Stimulated activated CD4-positive, alpha-beta T cell treated with anti-CD3 and anti-CD28 coated beads, Interleukin-15, amount 100 ng/mL, for 24 hours (primary cell): Measurements from ENCODE around the gene GCLM.

Experiments used
- DNase-seq: peaks from one replicate; pipeline ENCODE4 v3.0.0-alpha.2; 2020

Gene GCLM

DNA sequence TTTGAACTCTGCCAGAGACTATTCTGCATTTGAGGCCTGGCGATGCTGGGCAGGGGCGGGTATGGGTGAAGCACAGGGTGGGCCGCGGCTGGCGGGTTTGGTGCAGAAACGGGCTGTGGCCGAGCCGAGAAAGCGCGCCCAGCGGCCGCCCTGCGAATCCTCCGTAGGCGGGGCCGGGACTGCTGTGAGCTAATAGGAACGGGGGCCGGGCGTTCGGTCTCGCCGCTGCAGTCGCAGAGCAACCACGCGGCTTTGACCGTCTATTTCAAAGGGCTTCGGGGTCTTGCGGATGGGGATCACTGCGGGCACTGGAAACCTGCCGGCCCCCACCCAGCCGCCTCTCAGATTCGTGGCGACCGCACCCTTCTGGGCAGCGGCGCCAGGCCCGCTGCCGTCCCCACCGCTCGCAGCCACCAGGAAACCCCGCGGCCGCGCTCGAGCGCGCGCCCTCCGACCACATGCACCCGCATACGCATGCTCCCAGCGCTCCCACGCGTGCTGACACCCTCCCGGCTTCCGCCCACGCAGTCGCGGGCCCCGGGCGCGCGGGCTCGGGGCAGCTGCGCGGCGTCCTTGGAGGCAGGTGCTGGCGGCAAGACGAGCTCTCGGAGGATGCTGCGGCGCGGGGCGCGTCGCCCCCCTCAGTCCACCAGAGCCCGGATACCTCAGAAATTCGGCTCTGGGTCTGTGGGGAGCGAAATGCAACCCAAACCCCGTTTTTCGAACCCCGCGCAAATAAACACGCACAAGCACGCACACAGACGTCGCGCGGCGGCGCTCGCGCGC lies 62.8 kb downstream of the GCLM start:
- peak; percentile 86 for DNase-seq

GRCh38 chr1:93845538-93846205 lies 63.6 kb downstream of the GCLM start:
- DNase-seq, result no peak

DNA sequence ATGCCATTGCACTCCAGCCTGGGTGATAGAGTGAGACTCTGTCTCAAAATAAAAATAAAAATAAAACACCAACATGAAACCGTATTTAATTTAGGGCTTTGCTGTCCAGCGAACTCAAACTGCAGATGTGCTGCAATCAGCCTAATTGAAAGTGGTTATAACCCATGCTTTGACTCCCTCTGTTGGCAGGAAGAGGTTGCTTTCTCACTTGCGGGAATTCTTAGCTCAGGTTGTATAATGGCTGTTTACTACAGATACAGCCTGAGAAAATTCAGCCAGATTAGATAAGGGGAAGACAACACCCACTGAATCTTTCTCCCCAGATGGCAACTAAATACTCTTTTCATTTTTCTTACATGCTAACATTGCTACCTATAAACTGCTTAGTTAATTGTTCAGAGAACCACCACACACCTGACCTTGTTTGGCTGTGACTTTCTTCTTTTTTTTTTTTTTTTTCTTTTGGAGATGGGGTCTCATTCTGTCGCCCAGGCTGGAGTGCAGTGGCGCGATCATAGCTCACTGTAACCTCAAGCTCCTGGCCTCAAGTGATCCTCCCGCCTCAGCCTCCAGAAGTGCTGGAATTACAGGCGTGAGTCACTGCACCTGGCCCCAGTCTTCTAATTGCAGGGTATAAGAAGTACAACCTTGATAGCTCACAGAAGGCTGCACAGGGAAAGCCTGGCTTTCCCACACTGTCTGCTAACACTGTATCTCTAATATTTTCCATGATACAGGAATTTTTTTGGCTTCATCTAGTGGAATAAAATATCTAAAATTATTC lies 64.8 kb downstream of the GCLM start:
- peak; percentile 25 for DNase-seq

DNA sequence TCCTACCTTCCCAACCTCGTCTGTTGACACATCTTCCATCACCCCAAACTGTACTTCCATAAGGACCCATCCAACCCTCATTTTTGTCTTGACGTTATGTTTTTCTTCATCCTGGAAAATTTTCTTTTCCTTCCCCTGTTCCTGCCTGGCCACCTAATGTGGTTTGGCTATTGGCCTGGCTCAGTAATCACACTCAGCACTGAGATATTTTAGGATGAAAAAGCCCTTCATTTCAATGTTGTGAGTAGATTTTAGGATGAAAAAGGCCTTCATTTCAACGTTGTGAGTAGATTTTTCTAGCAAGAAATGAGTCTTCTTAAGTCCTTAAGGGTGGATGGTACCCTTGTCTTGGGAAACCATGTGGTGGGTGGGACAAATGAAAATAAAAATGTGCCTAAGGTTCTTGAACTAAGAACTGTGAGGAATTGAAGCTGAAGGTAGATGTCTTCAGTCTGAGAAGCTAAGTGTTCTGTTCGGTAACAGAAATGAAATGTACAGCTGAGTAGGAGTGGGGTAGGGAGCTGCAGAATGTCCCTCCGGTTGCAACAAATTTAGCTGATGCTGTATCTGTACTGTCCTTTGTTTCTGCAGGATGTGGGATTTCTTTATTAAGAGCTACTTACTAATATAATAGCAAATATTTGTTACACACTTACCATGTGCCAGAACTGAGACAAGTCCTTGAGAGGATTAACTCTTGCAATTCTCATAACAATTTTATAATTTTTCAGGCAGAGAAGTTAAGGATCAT lies 66.3 kb downstream of the GCLM start:
- DNase-seq, result no peak

DNA sequence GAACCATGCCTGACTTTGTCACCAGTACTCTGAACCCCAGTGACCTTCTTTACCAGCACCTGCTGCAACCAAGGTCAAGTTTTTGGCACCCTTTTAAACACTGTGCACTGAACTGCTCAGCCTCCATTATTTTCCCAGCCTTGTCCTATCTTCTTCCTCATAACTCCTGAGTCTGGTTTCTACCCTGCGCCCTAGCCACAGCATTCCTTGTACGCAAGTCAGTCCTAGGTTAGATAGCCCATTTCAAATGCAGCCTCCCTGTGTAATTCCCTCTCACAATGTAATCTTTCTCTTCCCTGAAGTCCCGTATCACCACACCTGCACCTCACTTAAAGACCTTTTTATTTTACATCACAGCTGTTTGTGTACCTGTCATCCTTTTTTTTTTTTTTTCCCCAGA lies 67.5 kb downstream of the GCLM start:
- no peak for DNase-seq

DNA sequence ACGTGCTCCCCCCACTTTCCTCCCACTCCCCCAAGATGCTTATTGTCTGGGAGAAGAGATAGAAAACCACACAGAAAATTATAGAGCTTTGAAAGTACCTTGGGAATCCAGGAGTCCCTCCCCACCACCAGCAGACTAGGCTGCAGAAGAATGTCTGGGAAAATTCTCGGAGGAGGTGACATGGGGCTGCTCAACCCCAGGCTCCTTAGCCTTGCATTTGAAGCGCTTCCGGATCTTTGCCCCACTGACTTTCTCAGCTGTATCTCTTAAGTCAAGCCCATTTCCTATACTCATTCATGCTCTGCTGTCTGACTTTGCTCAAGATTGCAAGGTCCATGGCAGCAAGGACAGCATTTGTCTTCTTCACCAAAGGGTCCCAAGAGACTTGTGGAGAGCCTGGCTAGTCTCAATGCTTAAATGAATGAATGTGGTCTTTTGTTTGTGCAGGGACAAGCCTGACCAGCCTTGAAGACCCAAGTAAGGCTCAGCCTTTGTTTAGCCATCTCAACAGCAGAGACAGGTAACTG lies 68.2 kb downstream of the GCLM start:
- DNase-seq, result no peak

DNA sequence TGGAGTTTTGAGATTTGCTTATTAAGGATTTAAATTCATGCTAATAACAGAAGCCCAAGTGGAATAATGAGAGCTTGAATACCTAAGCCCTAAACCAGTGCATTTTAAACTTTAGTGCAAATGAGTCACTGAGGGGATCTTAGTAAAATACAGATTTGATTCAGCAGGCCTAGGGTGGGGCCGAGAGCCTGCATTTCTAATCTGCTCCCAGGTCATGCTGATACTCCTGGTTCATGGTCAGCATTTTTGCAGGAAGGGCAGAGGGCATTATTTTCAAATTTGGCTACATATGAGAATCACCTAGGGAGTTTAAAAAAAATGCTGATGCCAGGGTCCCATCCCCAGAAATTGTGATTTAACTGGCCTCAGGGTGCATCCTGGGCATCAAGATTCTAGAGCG lies 69.5 kb downstream of the GCLM start:
- DNase-seq, result no peak

DNA sequence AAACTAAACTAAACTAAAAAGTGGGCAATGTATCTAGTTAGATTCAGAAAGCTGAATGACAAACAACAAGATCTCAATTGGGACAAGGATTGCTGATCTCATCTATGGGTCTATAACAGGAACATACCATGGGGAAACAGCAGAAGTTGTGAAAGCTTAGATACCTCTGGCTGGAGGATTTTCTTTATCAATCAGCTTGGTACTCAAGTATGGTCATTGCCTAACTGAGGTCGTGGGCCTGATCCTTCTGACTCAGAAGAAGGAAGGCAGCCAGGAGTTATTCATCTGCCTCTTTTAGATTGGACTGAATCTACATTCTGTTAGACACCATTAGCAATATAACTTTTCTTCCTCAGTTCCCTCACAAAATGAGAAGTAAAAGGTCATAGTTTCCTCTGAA lies 69.9 kb downstream of the GCLM start:
- DNase-seq, result no peak

- DNase-seq, result no peak
Observed at GRCh38 chr1:93837961-93838360, 71.3 kb downstream of the GCLM start.
